H9 (cell line): Measurements from ENCODE around the gene SMNDC1. TPM values are rescaled to one million over a fixed set of nuclear protein-coding genes. Genes with fewer than 3 reads are reported as not detected.

ENCODE experiments used
- DNase-seq: peaks from one replicate; pipeline ENCODE4 v3.0.0-alpha.2; 2017
- H2AFZ ChIP-seq: one replicate; pipeline ENCODE4 v1.6.1; 2013; ENCODE audit warnings: mild to moderate bottlenecking, low read length, control low read depth, moderate library complexity
- H2AK5ac ChIP-seq: 2 replicates; pipeline ENCODE4 v1.6.1; 2013; ENCODE audit warnings: low read length, control low read depth, mixed read lengths; ENCODE audit not compliant: insufficient read length
- H2BK120ac ChIP-seq: one replicate; pipeline ENCODE4 v1.6.1; 2013; ENCODE audit warnings: low read depth, mild to moderate bottlenecking, low read length, control low read depth, inconsistent platforms; ENCODE audit not compliant: poor library complexity, severe bottlenecking
- H2BK12ac ChIP-seq: 2 replicates; pipeline ENCODE4 v1.6.1; 2013; ENCODE audit warnings: low read length, control low read depth, mixed read lengths, low read depth; ENCODE audit not compliant: insufficient read length
- H2BK15ac ChIP-seq: 2 replicates; pipeline ENCODE4 v1.6.1; 2013; ENCODE audit warnings: low read depth, low read length, control low read depth
- H2BK20ac ChIP-seq: one replicate; pipeline ENCODE4 v1.6.1; 2013; ENCODE audit warnings: low read depth, mild to moderate bottlenecking, low read length, control low read depth, inconsistent platforms; ENCODE audit not compliant: poor library complexity, severe bottlenecking
- H2BK5ac ChIP-seq: 2 replicates; pipeline ENCODE4 v1.6.1; 2013; ENCODE audit warnings: low read length, control low read depth, mixed read lengths; ENCODE audit not compliant: insufficient read length
- H3K14ac ChIP-seq: 2 replicates; pipeline ENCODE4 v1.6.1; 2013; ENCODE audit warnings: low read length, control low read depth; ENCODE audit not compliant: insufficient read depth
- H3K18ac ChIP-seq: 2 replicates; pipeline ENCODE4 v1.6.1; 2013; ENCODE audit warnings: low read depth, mild to moderate bottlenecking, mixed read lengths, low read length, control low read depth; ENCODE audit not compliant: insufficient read length
- H3K23ac ChIP-seq: 2 replicates; pipeline ENCODE4 v1.6.1; 2013; ENCODE audit warnings: low read length, control low read depth, mixed read lengths, low read depth; ENCODE audit not compliant: insufficient read length
- H3K23me2 ChIP-seq: 2 replicates; pipeline ENCODE4 v1.6.1; 2013; ENCODE audit warnings: low read depth, mild to moderate bottlenecking, mixed read lengths, low read length, control low read depth; ENCODE audit not compliant: insufficient read length, poor library complexity, severe bottlenecking
- H3K27ac ChIP-seq: 2 replicates; pipeline ENCODE4 v1.5.1; 2013; ENCODE audit warnings: low read length, control low read depth, mixed read lengths, low read depth; ENCODE audit not compliant: insufficient read length
- H3K27me3 ChIP-seq: 2 replicates; pipeline ENCODE4 v1.6.1; 2013; ENCODE audit warnings: low read length, control low read depth, inconsistent platforms; ENCODE audit not compliant: insufficient read depth
- H3K4ac ChIP-seq: 2 replicates; pipeline ENCODE4 v1.6.1; 2013; ENCODE audit warnings: low read depth, mild to moderate bottlenecking, control low read depth, inconsistent platforms, low read length, moderate library complexity
- H3K4me1 ChIP-seq: 2 replicates; pipeline ENCODE4 v1.6.1; 2013; ENCODE audit warnings: low read length, control low read depth, inconsistent platforms; ENCODE audit not compliant: insufficient read depth
- H3K4me2 ChIP-seq: 2 replicates; pipeline ENCODE4 v1.6.1; 2013; ENCODE audit warnings: low read length, control low read depth, mixed read lengths; ENCODE audit not compliant: insufficient read length, insufficient read depth
- H3K56ac ChIP-seq: 2 replicates; pipeline ENCODE4 v1.6.1; 2013; ENCODE audit warnings: low read depth, mild to moderate bottlenecking, mixed read lengths, low read length, control low read depth; ENCODE audit not compliant: insufficient read length
- H3K79me1 ChIP-seq: 2 replicates; pipeline ENCODE4 v1.6.1; 2013; ENCODE audit warnings: low read depth, mild to moderate bottlenecking, moderate library complexity, low read length, control low read depth, inconsistent platforms; ENCODE audit not compliant: insufficient read depth, poor library complexity, severe bottlenecking
- H3K79me2 ChIP-seq: 2 replicates; pipeline ENCODE4 v1.6.1; 2013; ENCODE audit warnings: low read length, control low read depth, inconsistent platforms; ENCODE audit not compliant: insufficient read depth
- H3K9ac ChIP-seq: 2 replicates; pipeline ENCODE4 v1.6.1; 2013; ENCODE audit warnings: low read length, control low read depth, mixed read lengths; ENCODE audit not compliant: insufficient read length; ENCODE audit errors: extremely low read depth
- H3K9me3 ChIP-seq: one replicate; pipeline ENCODE4 v1.6.1; 2013; ENCODE audit warnings: low read depth, low read length, inconsistent platforms; ENCODE audit not compliant: control insufficient read depth
- H3T11ph ChIP-seq: one replicate; pipeline ENCODE4 v1.6.1; 2013; ENCODE audit warnings: mild to moderate bottlenecking, low read length, control low read depth, inconsistent platforms
- H4K20me1 ChIP-seq: one replicate; pipeline ENCODE4 v1.6.1; 2013; ENCODE audit not compliant: control insufficient read depth, insufficient read length, insufficient read depth
- H4K5ac ChIP-seq: 2 replicates; pipeline ENCODE4 v1.6.1; 2013; ENCODE audit warnings: low read depth, mild to moderate bottlenecking, mixed read lengths, low read length, control low read depth; ENCODE audit not compliant: insufficient read length
- H4K8ac ChIP-seq: replicated peaks from 2 replicates; pipeline ENCODE4 v1.6.1; 2013; ENCODE audit warnings: low read length, control low read depth, mixed read lengths, low read depth; ENCODE audit not compliant: insufficient read length
- H4K91ac ChIP-seq: 2 replicates; pipeline ENCODE4 v1.6.1; 2013; ENCODE audit warnings: low read depth, mild to moderate bottlenecking, moderate library complexity, mixed read lengths, low read length, control low read depth; ENCODE audit not compliant: insufficient read length
- H3K27ac Mint-ChIP-seq, 3 experiments: 2 replicates in 2 of 3; 3 replicates in 1 of 3; pipeline ENCODE4 v1.8.0; 2020 to 2021; ENCODE audit warnings: mixed read lengths in 3 of 3, mild to moderate bottlenecking in 1 of 3, moderate library complexity in 1 of 3
- H3K27me3 Mint-ChIP-seq: 2 replicates; pipeline ENCODE4 v1.8.0; 2021; ENCODE audit warnings: low read depth, mild to moderate bottlenecking, moderate library complexity, mixed read lengths
- H3K36me3 Mint-ChIP-seq, 3 experiments: 2 replicates in 2 of 3; 3 replicates in 1 of 3; pipeline ENCODE4 v1.8.0; 2020 to 2021; ENCODE audit warnings: low read depth in 3 of 3, mixed read lengths in 3 of 3; ENCODE audit not compliant: insufficient read depth in 1 of 3
- H3K4me1 Mint-ChIP-seq, 2 experiments: 2 replicates each; pipeline ENCODE4 v1.8.0; 2020; ENCODE audit warnings: mixed read lengths in 2 of 2
- H3K4me3 Mint-ChIP-seq, 2 experiments: 2 replicates in 1 of 2; 3 replicates in 1 of 2; pipeline ENCODE4 v1.8.0; 2020 to 2021; ENCODE audit warnings: mild to moderate bottlenecking in 2 of 2, mixed read lengths in 2 of 2, moderate library complexity in 1 of 2
- H3K9me3 Mint-ChIP-seq, 2 experiments: 2 replicates in 1 of 2; 3 replicates in 1 of 2; pipeline ENCODE4 v1.8.0; 2020; ENCODE audit warnings: mild to moderate bottlenecking in 2 of 2, mixed read lengths in 2 of 2, moderate library complexity in 1 of 2
- WGBS: extraction: QIAGEN DNeasy Blood & Tissue Kit; methylation state at CpG from one replicate; pipeline ENCODE4 v1.1.7; 2013; ENCODE audit warnings: missing lambda C conversion rate, low lambda C conversion rate, mixed read lengths; ENCODE audit not compliant: insufficient read length; ENCODE audit errors: extremely low coverage; 5-methylcytosine and 5-hydroxymethylcytosine counted together
- total RNA-seq: library from RNA; stranded (reverse); gene quantifications from 2 replicates; pipeline ENCODE4 v1.2.1, GENCODE V29; 2021
- TF ChIP-seq, protein P1 (sequence below): fragments of 200-600 bp; sonication (generic); conservative IDR thresholded peaks from 3 replicates; pipeline ENCODE4 v1.8.0; 2021; ENCODE audit warnings: antibody characterized with exemption, mild to moderate bottlenecking

SMNDC1 gene
- total RNA-seq, 1 experiment from 2014 or later: 55.7 TPM

- no peak overlapping the region for H3K4me3 Mint-ChIP-seq
- no peak overlapping the region for H3K4ac ChIP-seq
- H3K27me3 Mint-ChIP-seq: no peaks in the 10 kb centered on the region
- H3K9me3 ChIP-seq: no peaks in the 10 kb centered on the region
- no peak overlapping the region for H3K14ac ChIP-seq
- H3K27me3 ChIP-seq: no peaks in the 10 kb centered on the region
- H2BK120ac ChIP-seq: no peak overlapping the region
- H2BK15ac ChIP-seq: no peak overlapping the region
- H4K5ac ChIP-seq: no peak overlapping the region
- no peak overlapping the region for H2BK12ac ChIP-seq
- no peak overlapping the region for H2BK5ac ChIP-seq
- no peak overlapping the region for H3T11ph ChIP-seq
- no peak overlapping the region for H3K56ac ChIP-seq
- H2BK20ac ChIP-seq: no peak overlapping the region
- H3K27ac ChIP-seq: no peak overlapping the region
- H3K9ac ChIP-seq: no peak overlapping the region
- H3K4me2 ChIP-seq: no peak overlapping the region
- no peak overlapping the region for H2AFZ ChIP-seq
- no peak for DNase-seq
- peaks cover 9 to 12% of the 10 kb centered on the region in 2 experiments for H3K4me1 Mint-ChIP-seq
- H3K79me2 ChIP-seq: no peaks in the 10 kb centered on the region
- no peaks in the 10 kb centered on the region for H3K79me1 ChIP-seq
- H4K8ac ChIP-seq: no peak overlapping the region
- no peaks in the 10 kb centered on the region for H3K4me1 ChIP-seq
- H3K27ac Mint-ChIP-seq: no peak overlapping the region
- H2AK5ac ChIP-seq: no peak overlapping the region
- TF ChIP-seq, protein P1, sequence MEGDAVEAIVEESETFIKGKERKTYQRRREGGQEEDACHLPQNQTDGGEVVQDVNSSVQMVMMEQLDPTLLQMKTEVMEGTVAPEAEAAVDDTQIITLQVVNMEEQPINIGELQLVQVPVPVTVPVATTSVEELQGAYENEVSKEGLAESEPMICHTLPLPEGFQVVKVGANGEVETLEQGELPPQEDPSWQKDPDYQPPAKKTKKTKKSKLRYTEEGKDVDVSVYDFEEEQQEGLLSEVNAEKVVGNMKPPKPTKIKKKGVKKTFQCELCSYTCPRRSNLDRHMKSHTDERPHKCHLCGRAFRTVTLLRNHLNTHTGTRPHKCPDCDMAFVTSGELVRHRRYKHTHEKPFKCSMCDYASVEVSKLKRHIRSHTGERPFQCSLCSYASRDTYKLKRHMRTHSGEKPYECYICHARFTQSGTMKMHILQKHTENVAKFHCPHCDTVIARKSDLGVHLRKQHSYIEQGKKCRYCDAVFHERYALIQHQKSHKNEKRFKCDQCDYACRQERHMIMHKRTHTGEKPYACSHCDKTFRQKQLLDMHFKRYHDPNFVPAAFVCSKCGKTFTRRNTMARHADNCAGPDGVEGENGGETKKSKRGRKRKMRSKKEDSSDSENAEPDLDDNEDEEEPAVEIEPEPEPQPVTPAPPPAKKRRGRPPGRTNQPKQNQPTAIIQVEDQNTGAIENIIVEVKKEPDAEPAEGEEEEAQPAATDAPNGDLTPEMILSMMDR: no peak
- no peaks in the 10 kb centered on the region for H4K20me1 ChIP-seq
- H3K23me2 ChIP-seq: no peaks in the 10 kb centered on the region
- H3K36me3 Mint-ChIP-seq: 0 out of 7 replicates have a peak, but pooled peaks cover 0 to 3% (median 0%) of the 10 kb centered on the region in 3 experiments
- no peak overlapping the region for H3K18ac ChIP-seq
- H3K9me3 Mint-ChIP-seq: no peaks in the 10 kb centered on the region
- no peak overlapping the region for H4K91ac ChIP-seq
- H3K23ac ChIP-seq: no peak overlapping the region
- WGBS: no CpG with 5 or more reads among the region's 7 CpGs
Observed at GRCh38 chr10:110278562-110279406, 25.9 kb downstream of the SMNDC1 start.
